ENCODE data around the gene CTSZ. TPM values are rescaled to one million over a fixed set of nuclear protein-coding genes. Genes with fewer than 3 reads are reported as not detected.
A peak's percentile ranks its signal among the peaks of the same experiment; 100 is the strongest.

CTSZ gene
- total and polyA plus RNA-seq, 10 of the 15 experiments (the other 5 are each of a cell fraction or from before 2014, with no cell fraction given), result 6.0 to 301 (median 154) TPM

GRCh38 chr20:59007665-59008511, 834 bp upstream of the CTSZ start (continued):
- no peak for TF ChIP-seq ZNF384 (IDR thresholded peaks at IDR 0.05; ENCODE audit: borderline replicate concordance, low read depth, low read length)
- peak; percentile 66 for TF ChIP-seq ZNF217 (IDR thresholded peaks at IDR 0.05)
- TF ChIP-seq MEF2A (IDR thresholded peaks at IDR 0.05; ENCODE audit: insufficient read depth, low read depth, low read length), result peak; percentile 75; the same call in 1 of the 2 replicates
- peak; percentile 85 for TF ChIP-seq ATF2 (IDR thresholded peaks at IDR 0.05; ENCODE audit: low read length)
- peak; percentile 93 for TF ChIP-seq NBN (IDR thresholded peaks at IDR 0.05)
- TF ChIP-seq STAT1 (conservative IDR thresholded peaks at IDR 0.05), result 0 out of 2 replicates have a peak, but pooled peaks have one; percentile 58
- TF ChIP-seq NR2C2 (IDR thresholded peaks at IDR 0.05; ENCODE audit: borderline replicate concordance, control insufficient read depth, insufficient read length, low read depth), result no peak
- TF ChIP-seq RFX5 (IDR thresholded peaks at IDR 0.05; ENCODE audit: low read depth, low read length), result no peak
- peak; percentile 70 for TF ChIP-seq SKIL (IDR thresholded peaks at IDR 0.05; ENCODE audit: low read depth, poor library complexity, severe bottlenecking)
- no peak for TF ChIP-seq PAX8 (IDR thresholded peaks at IDR 0.05)

Measured in GM12878 (cell line).